Stimulated activated CD4-positive, alpha-beta T cell treated with anti-CD3 and anti-CD28 coated beads, Interleukin-2, amount 100 ng/mL, for 24 hours (primary cell): ENCODE results near the gene NR1H4.
A peak's percentile ranks its signal among the peaks of the same experiment; 100 is the strongest.
"Not testable (repeated sequence)": the region's sequence is repeated elsewhere in the genome, so short reads cannot be mapped to it uniquely, and the experiment has no call there.

Source experiments
- DNase-seq, 2 donors: peaks; one replicate each; pipeline ENCODE4 v3.0.0-alpha.2; 2020

NR1H4 gene

DNA sequence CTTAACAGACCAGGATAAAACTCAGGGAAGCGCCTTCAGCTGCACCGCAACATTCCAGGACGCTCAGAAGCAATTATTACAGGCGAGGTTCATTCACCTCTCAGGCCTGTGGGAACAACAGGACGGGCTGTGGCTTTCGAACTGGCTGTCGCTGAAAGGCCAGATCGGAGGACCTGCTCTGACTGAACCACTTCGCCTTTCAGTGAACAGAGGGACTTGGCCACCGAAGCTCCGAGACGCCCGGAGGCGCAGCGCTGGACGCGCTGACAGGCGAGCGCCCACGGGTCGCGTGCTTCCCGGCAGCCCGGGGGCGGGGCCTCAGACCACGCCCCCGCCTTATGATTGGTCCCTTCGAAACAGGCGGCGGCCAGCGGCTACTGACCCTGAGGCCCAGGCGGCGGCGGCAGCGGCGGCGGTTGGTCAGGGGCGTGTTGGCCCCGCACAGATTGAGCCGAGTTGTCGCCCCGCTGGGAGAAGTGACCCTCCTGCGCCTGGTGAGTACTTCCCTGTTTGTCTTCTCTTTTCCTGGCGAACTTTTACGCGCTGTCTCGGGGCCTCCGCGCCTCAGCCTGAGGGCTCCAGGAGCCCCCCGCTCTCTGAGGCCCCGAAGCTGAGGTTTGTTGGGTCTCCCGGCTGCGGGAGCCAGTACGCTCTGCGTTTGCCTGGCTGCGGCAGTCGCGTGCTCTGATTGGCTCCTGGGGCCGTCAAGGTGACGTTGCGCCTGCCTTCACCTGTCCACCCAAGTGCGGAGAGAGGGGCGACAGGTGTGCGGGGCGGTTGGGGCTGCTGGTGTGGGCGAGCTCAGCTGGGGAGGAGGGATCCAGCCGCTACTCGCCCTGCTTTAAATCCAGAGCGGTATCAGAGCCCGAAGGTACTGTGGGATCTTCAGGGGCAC, 99.9 kb downstream of the NR1H4 start, which contains the start of gene GAS2L3:
TSS of gene GAS2L3 (plus strand) at position 393 of the 895 bp plus-strand sequence. CDS start 21,221 bp downstream, outside the sequence.
- peak; percentile 55 to 71 for DNase-seq

DNA sequence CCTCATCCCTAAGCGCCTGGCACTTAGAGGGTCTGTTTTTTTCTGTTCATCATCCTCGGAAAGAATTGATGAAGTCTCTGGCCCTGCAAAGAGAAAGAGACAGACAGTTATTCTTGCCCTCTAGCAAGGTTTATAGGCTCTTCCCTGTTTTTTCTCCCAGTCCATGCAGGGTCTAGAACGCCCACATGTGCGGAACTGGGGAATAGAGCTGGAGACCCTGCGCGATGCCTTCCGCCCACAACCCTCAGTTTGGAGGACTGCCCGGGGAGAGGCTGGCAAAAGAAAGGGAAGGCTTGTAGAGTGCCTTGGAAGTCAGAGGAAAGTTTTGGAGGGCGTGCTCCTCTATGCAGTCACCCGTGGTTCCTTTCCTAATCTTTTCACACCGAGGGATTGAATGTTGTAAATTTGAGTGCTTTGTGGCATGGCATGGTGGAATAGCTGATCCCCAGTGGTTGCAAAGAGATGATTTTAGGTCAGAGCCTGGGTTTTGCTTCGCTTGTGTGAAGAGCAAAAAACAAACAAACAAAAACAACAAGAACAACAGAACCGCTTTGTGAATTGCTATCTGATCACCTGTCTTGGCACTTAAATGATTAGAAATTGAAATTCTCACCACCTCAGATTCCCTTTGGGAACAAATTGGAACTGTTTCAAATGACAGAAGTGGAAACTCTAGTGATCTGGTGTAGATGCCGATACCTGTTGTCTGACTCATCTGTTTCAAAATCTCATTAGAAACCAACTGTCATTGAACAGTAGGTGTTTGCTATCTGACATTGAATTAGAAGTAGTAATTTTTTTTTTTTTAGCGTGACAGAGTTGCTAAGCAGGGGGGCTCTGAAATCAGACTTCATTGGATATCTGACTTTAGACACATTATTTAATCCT, 100.8 kb downstream of the NR1H4 start:
- DNase-seq, result no peak

DNA sequence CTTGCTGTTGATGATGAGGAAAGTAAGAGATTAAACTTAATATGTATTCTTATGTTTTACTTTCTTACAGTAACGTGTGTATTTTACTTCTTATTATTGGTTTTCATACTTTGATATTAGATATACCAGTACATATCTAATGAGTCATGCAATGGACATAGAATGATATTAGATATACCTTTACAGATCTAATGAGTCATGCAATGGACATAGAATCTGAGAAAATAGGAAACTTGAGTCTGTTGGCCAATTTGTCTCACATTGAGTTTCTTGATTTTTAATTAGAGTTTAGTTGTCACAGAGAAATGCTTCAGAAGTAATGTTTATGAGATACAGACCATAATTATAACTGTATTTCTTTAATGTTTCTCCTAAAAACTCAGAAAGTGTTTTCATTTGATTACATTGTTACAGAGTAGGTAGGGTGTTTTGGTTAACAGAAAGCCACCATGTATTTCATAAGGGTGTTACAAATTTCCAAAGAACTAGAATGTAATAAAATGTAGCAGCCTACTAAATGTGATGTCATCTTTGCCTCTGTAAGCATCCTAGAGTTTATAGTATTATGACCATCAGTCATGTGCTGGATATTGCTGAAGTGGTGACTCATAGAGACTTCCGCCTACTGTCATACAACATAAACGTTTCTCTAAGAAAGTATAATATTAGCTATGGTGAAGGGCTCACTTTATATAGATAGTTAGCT, 102.8 kb downstream of the NR1H4 start:
- DNase-seq, result no peak

DNA sequence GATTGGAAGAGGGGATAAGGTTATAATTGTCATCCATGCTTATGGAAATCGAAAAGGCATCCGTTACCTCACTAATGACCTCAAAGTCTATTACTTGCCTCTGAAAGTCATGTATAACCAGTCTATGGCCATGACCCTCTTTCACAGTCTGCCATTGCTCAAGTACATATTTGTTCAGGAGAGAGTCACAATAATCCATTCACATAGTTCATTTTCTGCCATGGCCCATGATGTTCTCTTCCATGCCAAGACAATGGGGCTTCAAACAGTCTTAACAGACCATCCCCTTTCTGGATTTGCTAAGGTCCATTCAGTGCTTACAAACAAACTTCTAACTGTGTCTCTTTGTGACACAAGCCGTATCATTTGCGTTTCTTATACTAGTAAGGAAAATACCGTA, 105.3 kb downstream of the NR1H4 start:
- no peak for DNase-seq

DNA sequence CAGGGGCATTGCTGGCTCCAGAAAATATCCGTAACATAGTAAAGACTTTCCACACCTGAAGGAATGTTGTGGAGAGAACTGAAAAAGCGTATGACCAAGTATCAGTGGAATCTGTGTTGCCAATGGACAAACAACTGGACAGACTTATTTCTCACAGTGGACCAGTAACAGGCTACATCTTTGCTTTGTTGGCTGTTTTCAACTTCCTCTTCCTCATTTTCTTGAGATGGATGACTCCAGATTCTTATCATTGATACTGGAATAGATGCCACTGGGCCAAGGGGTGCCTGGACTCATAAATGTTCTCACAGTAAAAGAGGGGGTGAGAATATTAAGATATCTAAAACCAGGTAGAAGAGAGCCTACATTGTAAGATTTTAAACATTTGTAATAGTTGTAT, 106.2 kb downstream of the NR1H4 start:
- no peak for DNase-seq

DNA sequence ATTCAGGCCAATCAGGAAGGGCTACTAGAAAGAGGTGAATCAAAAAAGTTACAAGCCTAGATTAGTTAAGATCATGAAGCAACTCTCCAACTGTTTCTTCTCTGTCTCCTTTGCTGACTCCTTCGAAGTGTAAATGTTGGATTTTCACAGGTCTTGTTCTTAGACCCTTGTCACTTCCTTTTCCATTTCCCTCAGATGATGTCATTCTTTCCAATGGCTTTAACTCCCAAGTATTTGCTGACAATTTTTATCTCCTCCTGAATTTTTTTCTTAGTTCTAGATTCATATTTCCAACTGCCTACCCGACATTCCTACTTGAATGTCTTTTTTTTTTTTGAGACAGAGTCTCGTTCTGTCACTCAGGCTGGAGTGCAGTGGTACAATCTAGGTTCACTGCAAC, 110.6 kb downstream of the NR1H4 start:
- DNase-seq, result no peak

DNA sequence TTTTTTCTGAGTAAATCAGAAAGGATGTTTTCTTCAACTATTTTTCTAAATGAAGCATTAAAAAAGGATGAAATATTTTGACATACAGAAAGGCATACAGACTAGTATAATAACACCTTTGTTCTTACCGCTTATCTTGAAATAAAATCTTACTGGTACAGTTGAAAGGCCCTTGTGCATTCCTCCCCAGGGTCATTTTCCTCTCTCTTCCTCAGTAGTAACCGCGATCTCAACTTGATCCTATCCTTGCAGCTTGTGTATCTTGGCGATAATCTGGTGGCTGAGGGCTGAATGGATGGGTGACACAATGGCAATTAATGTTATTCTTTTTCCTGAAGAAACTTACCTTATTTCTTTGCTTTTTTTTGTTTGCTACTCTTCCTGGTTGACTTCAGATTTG, 118.3 kb downstream of the NR1H4 start:
- no peak for DNase-seq

DNA sequence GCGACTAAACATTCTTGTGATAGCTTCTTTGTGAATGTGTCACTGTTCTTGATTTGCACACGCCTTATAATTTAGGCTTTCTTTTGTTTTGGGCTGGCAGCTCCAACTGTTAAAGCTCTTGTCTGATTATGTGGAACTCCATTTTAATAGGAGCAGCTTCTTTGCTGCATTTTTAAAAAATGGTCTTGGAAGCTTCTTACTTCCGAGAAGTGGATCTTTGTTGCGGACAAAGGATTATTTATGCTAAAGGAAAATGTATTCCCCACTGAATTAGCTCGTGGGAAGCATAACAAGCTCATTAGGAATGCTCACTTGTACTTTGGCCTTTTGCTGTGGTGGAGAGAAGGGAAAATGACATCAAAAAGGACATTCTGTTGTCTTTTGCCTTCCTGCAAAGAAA, 119.8 kb downstream of the NR1H4 start:
- no peak for DNase-seq

DNA sequence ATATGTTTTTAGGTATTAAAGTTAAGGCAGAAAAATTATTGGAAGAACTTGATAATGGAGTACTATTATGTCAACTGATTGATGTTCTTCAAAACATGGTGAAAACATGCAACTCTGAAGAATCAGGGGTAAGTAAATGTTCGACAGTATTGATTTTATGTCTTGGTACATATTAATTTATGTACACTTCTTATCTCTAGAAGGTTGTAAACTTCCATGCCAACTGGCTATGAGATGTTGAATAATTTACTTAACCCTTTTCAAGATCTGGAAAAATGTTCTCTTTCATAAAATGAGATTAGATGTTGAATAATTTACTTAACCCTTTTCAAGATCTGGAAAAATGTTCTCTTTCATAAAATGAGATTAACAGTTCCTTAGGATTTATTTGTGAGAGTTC, 128.0 kb downstream of the NR1H4 start:
- DNase-seq, result no peak

DNA sequence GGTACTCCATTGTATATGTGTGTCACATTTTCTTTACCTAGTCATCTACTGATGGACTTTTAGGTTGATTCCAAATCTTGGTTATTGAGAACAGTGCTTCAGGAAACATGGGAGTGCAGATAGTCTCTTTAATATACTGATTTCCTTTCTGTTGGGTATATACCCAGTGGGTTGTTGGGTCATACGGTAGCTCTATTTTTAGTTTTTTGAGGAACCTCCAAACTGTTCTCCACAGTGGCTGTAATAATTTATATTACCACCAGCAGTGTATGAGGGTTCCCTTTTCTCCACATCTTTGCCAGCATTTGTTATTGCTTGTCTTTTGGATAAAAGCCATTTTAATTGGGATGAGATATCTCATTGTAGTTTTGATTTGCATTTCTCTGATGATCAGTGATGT, 129.3 kb downstream of the NR1H4 start:
- DNase-seq, result not testable (repeated sequence)

DNA sequence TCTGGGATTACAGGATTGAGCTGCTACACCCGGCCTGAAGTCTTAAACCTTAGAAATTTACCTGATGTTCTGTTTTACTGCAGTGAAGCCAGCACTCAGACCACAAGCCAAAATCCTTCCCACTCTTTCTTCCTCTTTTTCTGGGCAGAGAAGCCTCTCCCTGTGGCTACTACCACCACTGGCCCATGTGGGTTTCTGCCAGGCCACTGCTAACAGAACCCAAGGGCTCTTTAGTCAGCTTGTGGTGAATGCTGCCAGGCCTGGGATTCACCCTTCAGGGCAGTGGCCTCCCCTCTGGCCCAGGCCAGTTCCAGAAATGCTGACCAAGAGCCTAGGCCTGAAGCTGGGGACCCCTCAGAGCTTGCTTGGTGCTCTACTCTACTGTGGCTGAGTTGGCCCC, 135.1 kb downstream of the NR1H4 start:
- no peak for DNase-seq

DNA sequence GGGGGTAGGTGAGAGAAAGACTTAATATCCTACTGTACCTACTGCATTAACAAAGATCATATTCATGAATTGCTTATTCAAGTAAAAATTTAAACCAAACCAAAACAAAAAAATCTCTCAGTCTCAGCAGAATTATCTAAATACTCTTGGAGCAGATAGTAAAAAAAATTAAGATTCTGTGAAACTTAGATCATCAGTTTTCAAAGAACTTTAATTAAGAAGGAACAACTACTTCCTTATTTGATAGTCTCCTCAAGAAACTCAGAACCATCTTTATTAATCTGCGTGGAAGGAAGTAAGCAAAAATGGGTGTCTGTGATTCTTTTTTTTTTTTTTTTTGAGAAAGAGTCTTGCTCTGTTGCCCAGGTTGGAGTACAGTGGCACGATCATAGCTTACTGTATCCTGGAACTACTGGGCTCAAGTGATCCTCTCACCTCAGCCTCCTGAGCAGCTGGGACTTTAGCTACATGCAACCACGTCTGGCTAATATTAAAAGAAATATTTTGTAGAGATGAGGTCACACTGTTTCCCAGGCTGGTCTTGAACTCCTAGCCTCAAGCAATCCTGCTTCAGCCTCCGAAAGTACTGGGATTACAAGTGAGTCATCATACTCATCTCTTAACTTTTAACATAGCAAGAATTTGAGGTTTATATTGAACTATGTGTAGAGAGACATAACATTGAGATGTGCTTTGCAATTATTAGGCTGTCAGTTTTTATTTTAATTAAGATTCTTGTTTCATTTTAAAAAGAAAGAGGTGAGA, 137.2 kb downstream of the NR1H4 start:
- DNase-seq, result no peak

DNA sequence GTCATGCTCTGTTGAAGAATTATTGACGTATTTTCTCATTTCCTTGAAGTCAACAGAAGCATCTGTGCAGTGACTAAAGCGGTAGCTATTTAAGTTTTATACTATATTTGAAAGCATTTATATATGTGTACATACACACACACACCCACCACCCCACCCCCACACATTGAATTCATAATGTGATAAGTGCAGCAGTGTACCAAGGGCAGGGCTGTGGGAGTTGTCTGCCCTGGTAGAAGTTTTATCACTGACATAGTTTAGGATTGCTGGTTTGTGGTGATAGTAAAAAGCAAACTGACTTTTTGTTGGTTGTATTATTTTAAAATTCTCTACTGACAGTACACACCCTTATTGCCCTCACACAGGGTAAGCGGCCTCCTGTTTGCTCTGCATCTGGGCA, 138.9 kb downstream of the NR1H4 start:
- DNase-seq, result no peak
